ENCODE data around the gene PARP9.

DNA sequence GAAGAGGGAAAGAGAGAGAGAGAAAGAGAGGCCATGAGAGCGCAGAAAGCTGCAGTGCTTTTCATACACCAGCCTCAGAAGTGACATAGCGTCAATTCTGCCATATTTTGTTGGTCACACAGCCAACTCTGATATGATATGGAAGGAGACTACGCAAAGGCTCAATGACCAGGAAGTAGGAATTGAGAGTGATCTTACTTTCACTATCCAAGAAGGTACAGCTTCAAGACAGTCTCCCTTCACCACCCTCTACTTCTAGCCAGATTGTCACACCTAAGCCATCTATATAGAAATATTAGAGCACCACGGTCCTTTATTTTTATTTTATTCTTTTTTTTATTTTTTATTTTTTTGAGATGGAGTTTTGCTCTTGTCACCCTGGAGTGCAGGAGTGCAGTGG is 34.5 kb upstream of the PARP9 start:
- TF ChIP-seq CTCF (IDR thresholded peaks at IDR 0.05; ENCODE audit: control extremely low read depth in 1 of 3, insufficient read depth in 1 of 3, low read depth in 1 of 3, low read length in 3 of 3), result no peak
- no peak for TF ChIP-seq POLR2AphosphoS5 (IDR thresholded peaks at IDR 0.05; ENCODE audit: low read depth, low read length)
- no peak for TF ChIP-seq EZH2 (IDR thresholded peaks at IDR 0.05; ENCODE audit: low read depth, low read length, severe bottlenecking)
- TF ChIP-seq RAD21 (IDR thresholded peaks at IDR 0.05 in 1 of 2, conservative IDR thresholded peaks at IDR 0.05 in 1 of 2; ENCODE audit: low read depth in 2 of 2, low read length in 2 of 2), result no peak
- no peak for TF ChIP-seq JUND (IDR thresholded peaks at IDR 0.05; ENCODE audit: low read length)
- TF ChIP-seq, protein P1, sequence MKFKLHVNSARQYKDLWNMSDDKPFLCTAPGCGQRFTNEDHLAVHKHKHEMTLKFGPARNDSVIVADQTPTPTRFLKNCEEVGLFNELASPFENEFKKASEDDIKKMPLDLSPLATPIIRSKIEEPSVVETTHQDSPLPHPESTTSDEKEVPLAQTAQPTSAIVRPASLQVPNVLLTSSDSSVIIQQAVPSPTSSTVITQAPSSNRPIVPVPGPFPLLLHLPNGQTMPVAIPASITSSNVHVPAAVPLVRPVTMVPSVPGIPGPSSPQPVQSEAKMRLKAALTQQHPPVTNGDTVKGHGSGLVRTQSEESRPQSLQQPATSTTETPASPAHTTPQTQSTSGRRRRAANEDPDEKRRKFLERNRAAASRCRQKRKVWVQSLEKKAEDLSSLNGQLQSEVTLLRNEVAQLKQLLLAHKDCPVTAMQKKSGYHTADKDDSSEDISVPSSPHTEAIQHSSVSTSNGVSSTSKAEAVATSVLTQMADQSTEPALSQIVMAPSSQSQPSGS (IDR thresholded peaks at IDR 0.05; ENCODE audit: low read length), result no peak
